ENCODE data around the gene MYH6. TPM values are rescaled to one million over a fixed set of nuclear protein-coding genes. Genes with fewer than 3 reads are reported as not detected.
"Not testable (repeated sequence)": the region's sequence is repeated elsewhere in the genome, so short reads cannot be mapped to it uniquely, and the experiment has no call there.

Gene MYH6
- total RNA-seq, 2 donors from 2014 or later, result 0.26 to 1.6 TPM

- Histone ChIP-seq H3K9me3 (no peaks in the 10 kb centered on the region), H3K36me3 (replicated peaks in 1 of 2; ENCODE audit: insufficient read depth in 1 of 2, low read depth in 2 of 2) (no peaks in the 10 kb centered on the region), H3K27me3 (no peaks in the 10 kb centered on the region), H3K4me3 (no peak overlapping the region), H3K4me1 (no peaks in the 10 kb centered on the region), H3K27ac (no peak overlapping the region)
- DNase-seq (no peak), ATAC-seq (no peak)
- WGBS, 2 donors, result 71 to 73% methylated on average over 10 of the region's 10 CpGs
- intact Hi-C loops (cut with DNase I), result no loop called here
- TF ChIP-seq, protein P1, sequence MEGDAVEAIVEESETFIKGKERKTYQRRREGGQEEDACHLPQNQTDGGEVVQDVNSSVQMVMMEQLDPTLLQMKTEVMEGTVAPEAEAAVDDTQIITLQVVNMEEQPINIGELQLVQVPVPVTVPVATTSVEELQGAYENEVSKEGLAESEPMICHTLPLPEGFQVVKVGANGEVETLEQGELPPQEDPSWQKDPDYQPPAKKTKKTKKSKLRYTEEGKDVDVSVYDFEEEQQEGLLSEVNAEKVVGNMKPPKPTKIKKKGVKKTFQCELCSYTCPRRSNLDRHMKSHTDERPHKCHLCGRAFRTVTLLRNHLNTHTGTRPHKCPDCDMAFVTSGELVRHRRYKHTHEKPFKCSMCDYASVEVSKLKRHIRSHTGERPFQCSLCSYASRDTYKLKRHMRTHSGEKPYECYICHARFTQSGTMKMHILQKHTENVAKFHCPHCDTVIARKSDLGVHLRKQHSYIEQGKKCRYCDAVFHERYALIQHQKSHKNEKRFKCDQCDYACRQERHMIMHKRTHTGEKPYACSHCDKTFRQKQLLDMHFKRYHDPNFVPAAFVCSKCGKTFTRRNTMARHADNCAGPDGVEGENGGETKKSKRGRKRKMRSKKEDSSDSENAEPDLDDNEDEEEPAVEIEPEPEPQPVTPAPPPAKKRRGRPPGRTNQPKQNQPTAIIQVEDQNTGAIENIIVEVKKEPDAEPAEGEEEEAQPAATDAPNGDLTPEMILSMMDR (IDR thresholded peaks at IDR 0.05), result no peak
- TF ChIP-seq POLR2A (IDR thresholded peaks at IDR 0.05), result no peak
Measured at GRCh38 chr14:23430016-23430722, 22.1 kb upstream of the MYH6 start.

- no peak overlapping the region for H3K27ac ChIP-seq
- no peak overlapping the region for H3K4me3 ChIP-seq
- DNase-seq (no peak), ATAC-seq (no peak)
- intact Hi-C loops (cut with DNase I), result no loop called here
- H3K4me1 ChIP-seq, result no peaks in the 10 kb centered on the region
- TF ChIP-seq, protein P1 (IDR thresholded peaks at IDR 0.05), result no peak
- no peak for TF ChIP-seq POLR2A (IDR thresholded peaks at IDR 0.05)
- H3K27me3 ChIP-seq, result no peaks in the 10 kb centered on the region
- H3K9me3 ChIP-seq, result no peaks in the 10 kb centered on the region
- 89 to 90% methylated on average over 11 to 13 of the region's 13 CpGs for WGBS, 2 donors
- H3K36me3 ChIP-seq (replicated peaks in 1 of 2; ENCODE audit: insufficient read depth in 1 of 2, low read depth in 2 of 2), result no peaks in the 10 kb centered on the region
Measured at GRCh38 chr14:23428686-23429495, 20.8 kb upstream of the MYH6 start.

DNA sequence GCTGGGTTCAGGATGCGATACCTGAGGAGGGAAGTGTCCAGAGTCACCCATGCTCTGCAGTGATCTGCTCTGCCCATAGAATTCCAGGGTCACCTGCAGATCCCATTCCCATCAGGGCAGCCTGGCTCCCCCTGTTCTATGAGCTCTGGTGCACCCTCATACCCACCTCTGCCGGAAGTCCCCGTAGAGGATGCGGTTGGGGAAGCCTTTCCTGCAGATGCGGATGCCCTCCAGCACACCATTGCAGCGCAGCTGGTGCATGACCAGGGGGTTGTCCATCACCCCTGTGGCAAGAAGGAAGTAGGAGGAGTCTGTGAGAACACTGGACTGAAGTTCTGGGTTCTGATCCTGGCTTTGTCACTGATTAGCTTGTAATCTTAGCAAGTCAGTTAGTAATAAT lies 17.7 kb upstream of the MYH6 start:
- H3K9me3 ChIP-seq; DNase-seq; H3K27ac ChIP-seq; H3K4me3 ChIP-seq; H3K4me1 ChIP-seq; H3K27me3 ChIP-seq; H3K36me3 ChIP-seq (replicated peaks in 1 of 2; ENCODE audit: insufficient read depth in 1 of 2, low read depth in 2 of 2); intact Hi-C loops (cut with DNase I); ATAC-seq: not testable (repeated sequence)
- 89 to 97% methylated on average over 6 of the region's 6 CpGs for WGBS, 2 donors

DNA sequence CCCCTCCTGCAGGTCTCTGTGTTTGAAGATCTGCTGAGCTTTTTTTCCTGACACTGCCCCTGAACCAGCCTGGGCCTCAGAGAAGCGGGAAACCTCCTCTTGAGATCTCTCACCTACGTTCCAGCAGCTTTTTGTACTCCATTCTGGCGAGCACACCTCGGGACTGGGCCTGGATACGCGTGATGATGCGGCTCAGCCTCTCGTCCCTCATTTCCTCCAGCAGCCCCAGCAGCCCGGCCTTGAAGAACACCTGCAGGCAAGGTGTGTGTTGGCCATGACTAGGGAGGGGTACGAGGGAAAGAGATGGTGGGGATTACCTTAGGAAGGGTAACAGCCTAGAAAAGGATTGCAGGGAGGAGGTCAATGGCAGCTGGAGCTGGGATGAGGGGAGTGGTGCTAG lies 17.1 kb upstream of the MYH6 start:
- Histone ChIP-seq H3K27ac (no peak overlapping the region), H3K27me3 (no peaks in the 10 kb centered on the region), H3K4me1 (no peaks in the 10 kb centered on the region), H3K36me3 (replicated peaks in 1 of 2; ENCODE audit: insufficient read depth in 1 of 2, low read depth in 2 of 2) (no peaks in the 10 kb centered on the region), H3K4me3 (no peak overlapping the region), H3K9me3 (no peaks in the 10 kb centered on the region)
- ATAC-seq (no peak), DNase-seq (no peak)
- TF ChIP-seq POLR2A (IDR thresholded peaks at IDR 0.05), result no peak
- TF ChIP-seq, protein P1 (IDR thresholded peaks at IDR 0.05), result no peak
- intact Hi-C loops (cut with DNase I), result no loop called here
- WGBS, 2 donors, result 81 to 82% methylated on average over 10 of the region's 10 CpGs

GRCh38 chr14:23423657-23424056 lies 15.6 kb upstream of the MYH6 start:
- no peaks in the 10 kb centered on the region for H3K4me1 ChIP-seq
- ATAC-seq, result no peak
- 78 to 84% methylated on average over 6 of the region's 6 CpGs for WGBS, 2 donors
- H3K9me3 ChIP-seq, result no peaks in the 10 kb centered on the region
- TF ChIP-seq, protein P1 (IDR thresholded peaks at IDR 0.05), result no peak
- TF ChIP-seq POLR2A (IDR thresholded peaks at IDR 0.05), result no peak
- H3K4me3 ChIP-seq, result no peak overlapping the region
- intact Hi-C loops (cut with DNase I), result no loop called here
- no peak overlapping the region for H3K27ac ChIP-seq
- H3K27me3 ChIP-seq, result no peaks in the 10 kb centered on the region
- H3K36me3 ChIP-seq (replicated peaks in 1 of 2; ENCODE audit: insufficient read depth in 1 of 2, low read depth in 2 of 2), result no peaks in the 10 kb centered on the region
- no peak for DNase-seq

Measured in body of pancreas (tissue), 4 donors.